Dermis microvascular lymphatic vessel endothelial cell (primary cell): ENCODE results near the gene ARHGAP15. TPM values are rescaled to one million over a fixed set of nuclear protein-coding genes. Genes with fewer than 3 reads are reported as not detected.

ENCODE experiments used
- DNase-seq, 2 donors: peaks; one replicate each; pipeline versions ENCODE4 v3.0.0 to v3.0.0-alpha.2; 2010; ENCODE audit warnings: low read depth in 2 of 2
- total RNA-seq: library from RNA; depleted of rRNA; stranded (reverse); fragments of >200 nt; gene quantifications from 2 replicates; pipeline ENCODE4 v1.2.1, GENCODE V29; 2014

The ARHGAP15 gene
- total RNA-seq, 1 donor from 2014 or later, result under 0.01 TPM

- no peak for DNase-seq
These were observed 615.8 kb downstream of the ARHGAP15 start for GRCh38 chr2:143745060-143745459.

- DNase-seq, result no peak
These were observed 625.5 kb downstream of the ARHGAP15 start for GRCh38 chr2:143754742-143755141.

- DNase-seq, result no peak
These were observed 629.6 kb downstream of the ARHGAP15 start for GRCh38 chr2:143758629-143759330.

GRCh38 chr2:143759455-143759854 lies 630.2 kb downstream of the ARHGAP15 start:
- DNase-seq, result no peak

- DNase-seq, result no peak
These were observed 633.1 kb downstream of the ARHGAP15 start for GRCh38 chr2:143762176-143762928.

DNA sequence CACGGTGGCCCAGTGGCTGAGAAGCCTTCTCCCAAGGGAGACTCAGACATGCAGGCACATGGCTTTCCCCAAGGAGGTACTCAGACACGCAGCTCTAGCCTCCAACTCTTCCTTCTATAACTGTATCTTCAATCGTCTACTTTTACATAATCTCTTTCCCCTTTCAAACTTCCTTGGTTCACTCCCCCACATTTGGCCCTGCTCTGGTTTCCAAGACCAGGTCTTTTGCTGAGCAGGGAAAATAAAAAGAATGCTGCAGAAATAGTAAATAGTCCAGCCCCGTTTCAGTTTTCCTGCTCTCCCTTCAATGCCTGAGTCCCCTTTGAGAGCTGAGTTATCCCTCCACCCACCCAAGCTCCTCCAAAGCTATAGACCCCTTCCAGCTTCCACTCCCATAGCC lies 635.0 kb downstream of the ARHGAP15 start:
- no peak for DNase-seq

GRCh38 chr2:143764706-143765105 lies 635.5 kb downstream of the ARHGAP15 start:
- no peak for DNase-seq

DNA sequence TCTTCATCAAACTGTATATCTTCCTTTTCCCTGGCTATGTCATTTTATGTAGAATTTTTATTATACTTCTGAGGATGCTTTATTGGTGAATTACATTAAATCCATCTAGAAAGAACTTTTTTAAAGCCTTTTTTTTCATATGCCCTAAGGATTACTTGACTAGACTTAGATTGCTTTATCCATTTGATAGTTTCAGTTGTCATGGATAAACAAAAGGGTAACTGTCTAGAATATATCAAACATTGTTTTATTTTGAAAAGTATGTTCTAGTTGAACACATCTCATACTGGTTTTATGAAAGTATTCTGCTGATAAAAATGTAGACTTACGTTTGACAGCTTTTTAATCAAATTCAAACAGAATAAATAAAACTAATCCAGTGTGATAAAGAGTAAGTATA lies 639.8 kb downstream of the ARHGAP15 start:
- DNase-seq, result no peak

DNA sequence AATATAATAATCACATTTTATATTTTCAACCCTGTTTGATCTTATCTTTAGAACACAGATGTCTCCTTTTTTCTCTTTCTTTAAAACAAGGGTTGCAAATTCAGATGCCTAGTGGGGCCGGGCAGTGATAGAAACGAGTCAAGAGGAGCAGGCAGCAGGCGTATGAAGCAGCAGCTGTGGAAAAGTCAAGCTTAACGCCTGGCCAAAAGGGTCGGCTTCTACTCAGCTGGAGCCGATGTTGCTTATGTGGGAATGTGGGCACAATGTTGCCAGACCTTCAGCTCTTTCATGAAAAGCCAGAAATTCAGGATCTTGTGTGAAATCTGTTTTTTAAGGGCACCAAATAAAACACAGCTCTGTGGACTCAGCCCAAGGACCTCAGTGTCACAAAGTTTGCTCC lies 642.7 kb downstream of the ARHGAP15 start:
- no peak for DNase-seq

GRCh38 chr2:143776526-143777297 lies 647.5 kb downstream of the ARHGAP15 start:
- no peak for DNase-seq

DNA sequence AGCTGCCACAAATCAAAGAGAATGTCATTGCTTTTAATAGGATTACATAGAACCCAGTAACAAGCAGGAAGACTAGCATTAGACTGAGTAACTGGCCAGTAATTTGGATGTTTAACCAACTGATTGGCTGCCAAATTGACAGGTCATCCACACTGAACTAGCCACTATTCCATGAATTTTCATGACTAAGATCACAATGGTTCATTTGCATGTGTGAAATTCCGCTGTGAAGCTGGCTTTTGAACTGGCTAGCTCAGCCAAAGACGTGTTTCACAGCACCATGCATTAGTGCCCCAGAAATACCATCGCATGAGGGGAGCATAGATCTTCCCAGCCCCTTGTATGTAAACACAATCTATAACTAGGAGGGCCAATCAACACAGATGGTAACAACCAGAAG lies 649.8 kb downstream of the ARHGAP15 start:
- DNase-seq, result no peak

GRCh38 chr2:143786026-143786765 lies 657.0 kb downstream of the ARHGAP15 start:
- no peak for DNase-seq

- DNase-seq, result no peak
These were observed 658.5 kb downstream of the ARHGAP15 start for GRCh38 chr2:143787674-143788073.

GRCh38 chr2:143792602-143793001 lies 663.4 kb downstream of the ARHGAP15 start:
- DNase-seq, result no peak

DNA sequence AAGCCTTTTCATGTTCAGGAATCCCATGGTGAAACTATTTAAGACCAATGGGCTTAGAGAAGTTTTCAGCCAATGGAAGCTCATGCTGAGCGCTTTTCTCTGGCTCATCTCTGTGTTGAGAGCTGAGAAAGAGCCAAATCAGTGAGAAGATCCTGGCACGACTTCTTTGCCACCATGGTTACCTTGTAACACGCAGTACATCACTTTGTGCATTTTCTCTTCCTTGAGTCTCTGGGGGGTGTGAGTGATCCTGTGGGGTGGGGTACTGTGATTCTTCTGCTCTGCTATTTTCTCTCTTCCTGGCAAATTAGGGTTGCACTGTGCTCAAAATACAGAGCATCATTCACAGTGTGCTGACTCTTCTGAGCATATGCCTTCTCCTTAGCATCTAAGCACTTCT lies 664.2 kb downstream of the ARHGAP15 start:
- DNase-seq, result no peak

DNA sequence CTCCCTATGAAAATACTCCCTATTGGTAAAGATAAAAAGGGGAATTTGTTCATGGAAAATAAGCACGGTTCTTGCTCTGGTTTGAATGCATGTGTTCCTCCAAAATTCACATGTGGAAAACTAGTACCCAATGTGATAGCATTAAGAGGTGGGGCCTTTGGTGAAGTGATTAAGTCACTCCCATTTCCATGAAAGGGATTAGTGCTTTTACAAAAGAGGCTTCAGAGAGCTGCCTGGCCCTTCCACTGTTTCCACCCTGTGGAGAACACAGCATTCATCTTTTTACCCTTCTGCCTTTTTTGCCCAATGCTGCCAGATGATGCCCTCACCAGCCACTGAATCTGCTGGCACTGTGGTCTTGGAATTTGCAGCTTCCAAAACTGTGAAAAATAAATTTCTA lies 666.8 kb downstream of the ARHGAP15 start:
- DNase-seq, result no peak

- no peak for DNase-seq
These were observed 672.3 kb downstream of the ARHGAP15 start for GRCh38 chr2:143801561-143801960.

- no peak for DNase-seq
These were observed 673.0 kb downstream of the ARHGAP15 start for GRCh38 chr2:143802242-143802641.

DNA sequence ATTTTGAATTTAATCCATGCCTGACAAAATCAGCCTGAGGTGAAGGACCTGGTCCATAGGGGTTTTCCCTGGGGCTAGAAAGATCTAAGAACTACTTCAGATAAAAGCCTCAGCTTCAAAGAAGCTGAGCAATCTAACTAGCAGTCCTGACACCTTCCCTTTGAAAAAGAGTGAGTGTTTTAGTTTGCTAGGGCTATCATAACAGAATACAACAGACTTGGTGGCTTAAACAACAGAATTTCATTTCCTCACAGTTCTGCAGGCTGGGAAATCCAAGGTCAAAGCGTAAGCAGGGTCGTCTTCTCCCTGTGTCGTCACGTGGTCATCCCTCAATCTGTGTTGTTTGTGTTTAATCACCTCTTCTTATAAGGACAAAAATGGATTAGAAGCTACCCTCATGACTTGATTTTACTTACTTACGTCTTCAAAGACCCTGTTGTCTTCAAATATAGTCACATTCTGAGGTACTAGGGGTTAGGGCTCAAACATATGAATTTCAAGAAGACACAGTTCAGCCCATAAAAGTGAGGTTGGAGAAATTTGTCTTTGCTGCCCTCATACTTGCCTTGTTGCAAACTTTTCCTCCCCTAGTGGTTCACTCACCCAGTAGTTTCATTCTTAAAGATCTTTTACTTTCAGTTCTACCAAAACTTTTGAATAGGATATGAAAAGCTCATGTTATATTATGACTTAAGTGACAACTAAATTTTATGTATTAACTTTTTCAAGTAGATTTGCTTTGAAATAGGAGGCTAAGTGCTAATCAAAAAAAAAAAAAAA lies 673.8 kb downstream of the ARHGAP15 start:
- DNase-seq, result no peak

DNA sequence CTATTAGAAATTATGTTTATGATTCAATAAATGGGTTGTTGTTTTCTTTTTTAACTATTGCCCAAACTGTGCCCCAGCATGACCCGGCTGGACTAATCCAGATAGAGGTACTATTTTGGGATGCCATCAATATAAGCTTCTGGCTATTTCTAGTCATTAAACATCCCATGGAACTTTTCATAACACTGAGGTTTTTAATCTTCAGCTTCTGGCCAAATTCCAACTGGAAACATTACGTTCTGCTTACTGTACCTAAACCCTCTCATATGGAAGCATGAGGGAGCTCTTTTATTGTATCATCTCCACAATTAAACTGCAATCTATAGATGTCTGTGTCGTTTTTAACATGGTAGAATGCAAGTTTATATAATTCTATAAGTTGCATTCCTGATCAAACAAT lies 674.7 kb downstream of the ARHGAP15 start:
- no peak for DNase-seq

DNA sequence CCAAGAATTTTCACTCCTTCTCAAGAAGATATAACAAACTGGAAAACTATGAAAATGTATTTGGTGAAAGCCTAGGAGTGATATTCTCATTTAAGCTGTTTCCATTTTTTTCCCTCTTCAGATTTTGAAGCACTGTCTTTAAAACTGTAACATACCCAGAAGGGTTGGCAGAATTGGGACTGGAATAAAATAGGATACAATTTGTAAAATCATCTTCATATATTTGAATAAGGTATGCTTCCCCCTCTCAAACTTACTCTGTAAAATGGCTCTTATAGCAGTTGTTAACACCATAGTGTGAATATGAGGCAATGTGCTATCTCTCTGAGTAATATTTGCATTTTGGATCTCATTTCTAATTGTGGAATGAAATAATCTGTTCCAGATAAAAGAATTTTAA lies 676.4 kb downstream of the ARHGAP15 start:
- DNase-seq, result no peak
